GM23338 (cell line): ENCODE data around the gene TRIM32. TPM values are rescaled to one million over a fixed set of nuclear protein-coding genes. Genes with fewer than 3 reads are reported as not detected.

ENCODE experiments used
- ATAC-seq: fragments of 200-7000 bp; cut with Tn5 transposase; 3 replicates; pipeline ENCODE4 v1.9.1; 2020
- DNase-seq: peaks from one replicate; pipeline ENCODE4 v3.0.0-alpha.2; 2015; ENCODE audit warnings: low spot score
- H2AFZ ChIP-seq: fragments of 200-600 bp; sonication (generic); 2 replicates; pipeline ENCODE4 v1.8.0; 2016; ENCODE audit warnings: antibody characterized with exemption, mild to moderate bottlenecking, moderate library complexity
- H3F3A ChIP-seq: fragments of 200-600 bp; sonication (generic); replicated peaks from 2 replicates; pipeline ENCODE4 v1.8.0; 2017; ENCODE audit warnings: antibody characterized with exemption, mixed run types, low read depth
- H3K27ac ChIP-seq: fragments of 200-600 bp; sonication (generic); 2 replicates; pipeline ENCODE4 v1.6.1; 2016; ENCODE audit warnings: low read depth
- H3K27me3 ChIP-seq: fragments of 200-600 bp; sonication (generic); 2 replicates; pipeline ENCODE4 v1.8.0; 2016; ENCODE audit warnings: mild to moderate bottlenecking, mixed run types, moderate library complexity; ENCODE audit not compliant: insufficient read depth
- H3K36me3 ChIP-seq: fragments of 200-600 bp; sonication (generic); 2 replicates; pipeline ENCODE4 v1.8.0; 2016; ENCODE audit warnings: mild to moderate bottlenecking; ENCODE audit not compliant: insufficient read depth
- H3K4me1 ChIP-seq: fragments of 200-600 bp; sonication (generic); 2 replicates; pipeline ENCODE4 v1.8.0; 2016; ENCODE audit warnings: mild to moderate bottlenecking, moderate library complexity; ENCODE audit not compliant: insufficient read depth
- H3K4me2 ChIP-seq: fragments of 200-600 bp; sonication (generic); 2 replicates; pipeline ENCODE4 v1.7.1; 2017; ENCODE audit warnings: mixed run types
- H3K4me3 ChIP-seq: fragments of 200-600 bp; sonication (generic); 2 replicates; pipeline ENCODE4 v1.6.1; 2016; ENCODE audit warnings: mixed run types
- H3K79me2 ChIP-seq: fragments of 200-600 bp; sonication (generic); replicated peaks from 2 replicates; pipeline ENCODE4 v1.8.0; 2017; ENCODE audit warnings: mild to moderate bottlenecking; ENCODE audit not compliant: insufficient read depth
- H3K9me2 ChIP-seq: fragments of 200-600 bp; sonication (generic); 2 replicates; pipeline ENCODE4 v1.8.0; 2017; ENCODE audit not compliant: insufficient read depth
- H4K20me1 ChIP-seq: fragments of 200-600 bp; sonication (generic); replicated peaks from 2 replicates; pipeline ENCODE4 v1.8.0; 2017; ENCODE audit warnings: mild to moderate bottlenecking; ENCODE audit not compliant: insufficient read depth
- H3K27ac Mint-ChIP-seq: 2 replicates; pipeline ENCODE4 v1.8.0; 2020; ENCODE audit warnings: inconsistent platforms, mild to moderate bottlenecking, moderate library complexity, mixed read lengths
- H3K27me3 Mint-ChIP-seq: 3 replicates; pipeline ENCODE4 v1.8.0; 2022; ENCODE audit warnings: low read depth, mild to moderate bottlenecking, moderate library complexity, mixed read lengths, inconsistent platforms; ENCODE audit not compliant: insufficient read depth, poor library complexity
- H3K36me3 Mint-ChIP-seq: 3 replicates; pipeline ENCODE4 v1.8.0; 2021; ENCODE audit warnings: low read depth, mild to moderate bottlenecking, inconsistent platforms, moderate library complexity, mixed read lengths
- H3K4me1 Mint-ChIP-seq: 3 replicates; pipeline ENCODE4 v1.8.0; 2020; ENCODE audit warnings: mild to moderate bottlenecking, inconsistent platforms, mixed read lengths
- H3K4me3 Mint-ChIP-seq: 3 replicates; pipeline ENCODE4 v1.8.0; 2021; ENCODE audit warnings: moderate library complexity, mild to moderate bottlenecking, inconsistent platforms, mixed read lengths
- H3K9me3 Mint-ChIP-seq: 3 replicates; pipeline ENCODE4 v1.8.0; 2020; ENCODE audit warnings: moderate library complexity, mild to moderate bottlenecking, inconsistent platforms, mixed read lengths
- CREB1 ChIP-seq: fragments of 250-450 bp; sonication (Bioruptor Pico); IDR thresholded peaks from 2 replicates; pipeline ENCODE4 v1.5.0; 2020; ENCODE audit warnings: low read depth, mild to moderate bottlenecking, moderate library complexity
- EZH2phosphoT487 ChIP-seq: fragments of 200-600 bp; sonication (generic); IDR thresholded peaks from one replicate; pipeline ENCODE4 v1.8.1; 2018; ENCODE audit warnings: antibody characterized with exemption; ENCODE audit not compliant: unreplicated experiment
- JUNB ChIP-seq: IDR thresholded peaks from one replicate; pipeline ENCODE4 v1.6.1; 2016; ENCODE audit warnings: antibody characterized with exemption; ENCODE audit not compliant: unreplicated experiment
- NANOG ChIP-seq: IDR thresholded peaks from 2 replicates; pipeline ENCODE4 v1.6.1; 2016; ENCODE audit warnings: antibody characterized with exemption, borderline replicate concordance
- POLR2AphosphoS5 ChIP-seq: IDR thresholded peaks from 2 replicates; pipeline ENCODE4 v1.6.1; 2016; ENCODE audit warnings: antibody characterized with exemption, low read depth
- STAT1 ChIP-seq: IDR thresholded peaks from one replicate; pipeline ENCODE4 v1.6.1; 2016; ENCODE audit warnings: antibody characterized with exemption; ENCODE audit not compliant: unreplicated experiment
- ZNF114 ChIP-seq: fragments of 250-450 bp; sonication (Bioruptor Pico); IDR thresholded peaks from 2 replicates; pipeline ENCODE4 v1.5.0; 2020; ENCODE audit warnings: mild to moderate bottlenecking, moderate library complexity
- ZNF331 ChIP-seq: fragments of 250-450 bp; sonication (Bioruptor Pico); IDR thresholded peaks from 2 replicates; pipeline ENCODE4 v1.5.0; 2020; ENCODE audit warnings: low read depth, mild to moderate bottlenecking, moderate library complexity
- polyA plus RNA-seq: library from polyadenylated mRNA; unstranded; fragments of >200 nt; fragmentation: Nextera tagmentation; extraction: Ambion mirVana; gene quantifications from 2 replicates; pipeline ENCODE4 v1.2.1, GENCODE V29; 2016
- total RNA-seq: library from RNA; depleted of rRNA; stranded (reverse); fragments of >200 nt; shearing (Covaris generic); gene quantifications from 2 replicates; pipeline ENCODE4 v1.2.3, GENCODE V29; 2014
- TF ChIP-seq, protein P1 (sequence below): IDR thresholded peaks from 2 replicates; pipeline ENCODE4 v1.6.1; 2016; ENCODE audit warnings: antibody characterized with exemption
- TF ChIP-seq, protein P2 (sequence below): fragments of 250-450 bp; sonication (Bioruptor Pico); IDR thresholded peaks from 2 replicates; pipeline ENCODE4 v1.5.0; 2020; ENCODE audit warnings: mild to moderate bottlenecking, moderate library complexity

Gene TRIM32
- total and polyA plus RNA-seq, 2 experiments from 2014 or later = 6.7 to 16.3 TPM

DNA sequence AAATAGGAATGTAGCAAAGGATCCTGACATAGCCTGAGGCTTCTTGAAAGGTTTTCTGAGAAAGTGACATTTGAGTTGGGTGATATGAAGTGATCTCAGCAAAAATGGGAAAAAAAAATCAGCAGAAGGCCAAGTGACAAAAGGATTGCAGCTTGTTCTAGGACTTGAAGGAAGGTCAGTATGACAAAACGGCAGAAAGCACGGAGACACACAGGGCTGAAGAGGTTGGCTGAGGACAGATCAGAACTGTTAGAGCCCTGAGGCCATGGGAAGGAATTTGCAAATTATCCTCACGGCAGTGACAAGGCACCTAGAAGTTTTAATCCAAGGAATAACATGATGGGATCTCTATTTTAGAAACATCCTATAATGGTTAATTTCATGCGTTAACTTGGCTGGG, 31.0 kb downstream of the TRIM32 start:
- no peak overlapping the region for H2AFZ ChIP-seq
- no peak for ATAC-seq
- H3K4me1 ChIP-seq = peaks cover 20% of the 10 kb centered on the region
- H3K36me3 ChIP-seq = no peaks in the 10 kb centered on the region
- Mint-ChIP-seq H3K36me3 (no peaks in the 10 kb centered on the region), H3K27me3 (no peaks in the 10 kb centered on the region), H3K4me3 (no peak overlapping the region), H3K9me3 (no peaks in the 10 kb centered on the region), H3K4me1 (peaks cover 27% of the 10 kb centered on the region), H3K27ac (no peak overlapping the region; the same call in 1 of the 2 replicates)
- no peaks in the 10 kb centered on the region for H3K79me2 ChIP-seq
- no peaks in the 10 kb centered on the region for H3K27me3 ChIP-seq
- no peak for DNase-seq
- H4K20me1 ChIP-seq = 0 out of 2 replicates have a peak, but pooled peaks cover 4% of the 10 kb centered on the region
- no peak overlapping the region for H3K4me2 ChIP-seq
- no peak overlapping the region for H3K27ac ChIP-seq
- TF ChIP-seq ZNF331 (no peak), POLR2AphosphoS5 (no peak), STAT1 (no peak), EZH2phosphoT487 (no peak), CREB1 (CRISPR knock-in tag) (no peak), NANOG (no peak), JUNB (no peak), ZNF114 (CRISPR knock-in tag) (no peak)
- TF ChIP-seq, protein P1, sequence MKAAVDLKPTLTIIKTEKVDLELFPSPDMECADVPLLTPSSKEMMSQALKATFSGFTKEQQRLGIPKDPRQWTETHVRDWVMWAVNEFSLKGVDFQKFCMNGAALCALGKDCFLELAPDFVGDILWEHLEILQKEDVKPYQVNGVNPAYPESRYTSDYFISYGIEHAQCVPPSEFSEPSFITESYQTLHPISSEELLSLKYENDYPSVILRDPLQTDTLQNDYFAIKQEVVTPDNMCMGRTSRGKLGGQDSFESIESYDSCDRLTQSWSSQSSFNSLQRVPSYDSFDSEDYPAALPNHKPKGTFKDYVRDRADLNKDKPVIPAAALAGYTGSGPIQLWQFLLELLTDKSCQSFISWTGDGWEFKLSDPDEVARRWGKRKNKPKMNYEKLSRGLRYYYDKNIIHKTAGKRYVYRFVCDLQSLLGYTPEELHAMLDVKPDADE = no peak
- TF ChIP-seq, protein P2, sequence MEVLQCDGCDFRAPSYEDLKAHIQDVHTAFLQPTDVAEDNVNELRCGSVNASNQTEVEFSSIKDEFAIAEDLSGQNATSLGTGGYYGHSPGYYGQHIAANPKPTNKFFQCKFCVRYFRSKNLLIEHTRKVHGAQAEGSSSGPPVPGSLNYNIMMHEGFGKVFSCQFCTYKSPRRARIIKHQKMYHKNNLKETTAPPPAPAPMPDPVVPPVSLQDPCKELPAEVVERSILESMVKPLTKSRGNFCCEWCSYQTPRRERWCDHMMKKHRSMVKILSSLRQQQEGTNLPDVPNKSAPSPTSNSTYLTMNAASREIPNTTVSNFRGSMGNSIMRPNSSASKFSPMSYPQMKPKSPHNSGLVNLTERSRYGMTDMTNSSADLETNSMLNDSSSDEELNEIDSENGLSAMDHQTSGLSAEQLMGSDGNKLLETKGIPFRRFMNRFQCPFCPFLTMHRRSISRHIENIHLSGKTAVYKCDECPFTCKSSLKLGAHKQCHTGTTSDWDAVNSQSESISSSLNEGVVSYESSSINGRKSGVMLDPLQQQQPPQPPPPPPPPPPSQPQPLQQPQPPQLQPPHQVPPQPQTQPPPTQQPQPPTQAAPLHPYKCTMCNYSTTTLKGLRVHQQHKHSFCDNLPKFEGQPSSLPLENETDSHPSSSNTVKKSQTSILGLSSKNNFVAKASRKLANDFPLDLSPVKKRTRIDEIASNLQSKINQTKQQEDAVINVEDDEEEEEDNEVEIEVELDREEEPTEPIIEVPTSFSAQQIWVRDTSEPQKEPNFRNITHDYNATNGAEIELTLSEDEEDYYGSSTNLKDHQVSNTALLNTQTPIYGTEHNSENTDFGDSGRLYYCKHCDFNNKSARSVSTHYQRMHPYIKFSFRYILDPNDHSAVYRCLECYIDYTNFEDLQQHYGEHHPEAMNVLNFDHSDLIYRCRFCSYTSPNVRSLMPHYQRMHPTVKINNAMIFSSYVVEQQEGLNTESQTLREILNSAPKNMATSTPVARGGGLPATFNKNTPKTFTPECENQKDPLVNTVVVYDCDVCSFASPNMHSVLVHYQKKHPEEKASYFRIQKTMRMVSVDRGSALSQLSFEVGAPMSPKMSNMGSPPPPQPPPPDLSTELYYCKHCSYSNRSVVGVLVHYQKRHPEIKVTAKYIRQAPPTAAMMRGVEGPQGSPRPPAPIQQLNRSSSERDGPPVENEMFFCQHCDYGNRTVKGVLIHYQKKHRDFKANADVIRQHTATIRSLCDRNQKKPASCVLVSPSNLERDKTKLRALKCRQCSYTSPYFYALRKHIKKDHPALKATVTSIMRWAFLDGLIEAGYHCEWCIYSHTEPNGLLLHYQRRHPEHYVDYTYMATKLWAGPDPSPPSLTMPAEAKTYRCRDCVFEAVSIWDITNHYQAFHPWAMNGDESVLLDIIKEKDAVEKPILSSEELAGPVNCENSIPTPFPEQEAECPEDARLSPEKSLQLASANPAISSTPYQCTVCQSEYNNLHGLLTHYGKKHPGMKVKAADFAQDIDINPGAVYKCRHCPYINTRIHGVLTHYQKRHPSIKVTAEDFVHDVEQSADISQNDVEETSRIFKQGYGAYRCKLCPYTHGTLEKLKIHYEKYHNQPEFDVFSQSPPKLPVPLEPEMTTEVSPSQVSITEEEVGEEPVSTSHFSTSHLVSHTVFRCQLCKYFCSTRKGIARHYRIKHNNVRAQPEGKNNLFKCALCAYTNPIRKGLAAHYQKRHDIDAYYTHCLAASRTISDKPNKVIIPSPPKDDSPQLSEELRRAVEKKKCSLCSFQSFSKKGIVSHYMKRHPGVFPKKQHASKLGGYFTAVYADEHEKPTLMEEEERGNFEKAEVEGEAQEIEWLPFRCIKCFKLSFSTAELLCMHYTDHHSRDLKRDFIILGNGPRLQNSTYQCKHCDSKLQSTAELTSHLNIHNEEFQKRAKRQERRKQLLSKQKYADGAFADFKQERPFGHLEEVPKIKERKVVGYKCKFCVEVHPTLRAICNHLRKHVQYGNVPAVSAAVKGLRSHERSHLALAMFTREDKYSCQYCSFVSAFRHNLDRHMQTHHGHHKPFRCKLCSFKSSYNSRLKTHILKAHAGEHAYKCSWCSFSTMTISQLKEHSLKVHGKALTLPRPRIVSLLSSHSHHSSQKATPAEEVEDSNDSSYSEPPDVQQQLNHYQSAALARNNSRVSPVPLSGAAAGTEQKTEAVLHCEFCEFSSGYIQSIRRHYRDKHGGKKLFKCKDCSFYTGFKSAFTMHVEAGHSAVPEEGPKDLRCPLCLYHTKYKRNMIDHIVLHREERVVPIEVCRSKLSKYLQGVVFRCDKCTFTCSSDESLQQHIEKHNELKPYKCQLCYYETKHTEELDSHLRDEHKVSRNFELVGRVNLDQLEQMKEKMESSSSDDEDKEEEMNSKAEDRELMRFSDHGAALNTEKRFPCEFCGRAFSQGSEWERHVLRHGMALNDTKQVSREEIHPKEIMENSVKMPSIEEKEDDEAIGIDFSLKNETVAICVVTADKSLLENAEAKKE (CRISPR knock-in tag) = no peak
- H3F3A ChIP-seq = no peaks in the 10 kb centered on the region
- H3K9me2 ChIP-seq = peaks cover 10% of the 10 kb centered on the region; the same call in 1 of the 2 replicates
- H3K4me3 ChIP-seq = no peak overlapping the region
